Measurements from ENCODE around the gene SURF2. TPM values are rescaled to one million over a fixed set of nuclear protein-coding genes. Genes with fewer than 3 reads are reported as not detected.
"Not testable (repeated sequence)": the region's sequence is repeated elsewhere in the genome, so short reads cannot be mapped to it uniquely, and the experiment has no call there.

The SURF2 gene
- total RNA-seq (10 to 100 TPM; 11.3 to 13.3 (median 12.5) TPM), polyA plus RNA-seq (23.4 TPM)
- long read RNA-seq, donor 1, transcript SURF2-201 (6 exons, 842 nt) = major isoform, 9 of 15 reads
- long read RNA-seq, donor 1, partial matches to known transcripts = 1 of 15 reads
- long read RNA-seq, donor 1, other reads (novel, unspliced or antisense) = 5 of 15 reads
- long read RNA-seq, donor 2, partial matches to known transcripts = 3 of 9 reads
- long read RNA-seq, donor 2, other reads (novel, unspliced or antisense) = 3 of 9 reads
- long read RNA-seq, donor 3, partial matches to known transcripts = 1 of 9 reads
- long read RNA-seq, donor 3, other reads (novel, unspliced or antisense) = 5 of 9 reads
- long read RNA-seq, donor 4, transcript SURF2-201 (6 exons, 842 nt) = major isoform, 6 of 13 reads
- long read RNA-seq, donor 4, partial matches to known transcripts = 0 of 13 reads
- long read RNA-seq, donor 4, other reads (novel, unspliced or antisense) = 7 of 13 reads

GRCh38 chr9:133356391-133357091, at the start of gene SURF2, which contains the start of gene SURF1:
SURF2 (plus strand) TSS chr9:133356550; CDS start chr9:133356593, 43 bp downstream.
SURF1 (minus strand) TSS chr9:133356487; CDS start chr9:133356453, 34 bp downstream.
- H3K4me1 ChIP-seq (ENCODE audit: control insufficient read depth, insufficient read depth, low read length) = peaks cover 6% of the 10 kb centered on the region
- peak; percentile 92 to 97 (median 96) for DNase-seq
- H3K9me3 ChIP-seq (ENCODE audit: control insufficient read depth, low read length) = no peaks in the 10 kb centered on the region
- H3K27ac ChIP-seq (ENCODE audit: low read length) = no peak within 1 kb of the TSS
- WGBS = 2% methylated on average over 78 of the region's 78 CpGs
- no peaks in the 10 kb centered on the region for H3K27me3 ChIP-seq (ENCODE audit: control insufficient read depth, insufficient read depth)
- intact Hi-C loops (cut with DNase I) = no loop called here
- peak within 1 kb of the TSS; percentile 97 for H3K4me3 ChIP-seq (ENCODE audit: low read length)
- ATAC-seq = peak; percentile 84 to 92

GRCh38 chr9:133307301-133307700, 49.0 kb upstream of the SURF2 start:
- DNase-seq (no peak), ATAC-seq (no peak)
- Histone ChIP-seq H3K4me3 (ENCODE audit: low read length) (no peak overlapping the region), H3K9me3 (ENCODE audit: control insufficient read depth, low read length) (no peaks in the 10 kb centered on the region), H3K27me3 (ENCODE audit: control insufficient read depth, insufficient read depth) (no peaks in the 10 kb centered on the region), H3K27ac (ENCODE audit: low read length) (no peak overlapping the region), H3K4me1 (ENCODE audit: control insufficient read depth, insufficient read depth, low read length) (no peaks in the 10 kb centered on the region)
- 73% methylated on average over 16 of the region's 16 CpGs for WGBS
- intact Hi-C loops (cut with DNase I) = no loop called here

- WGBS = 81% methylated on average over 6 of the region's 6 CpGs
- H3K9me3 ChIP-seq (ENCODE audit: control insufficient read depth, low read length) = no peaks in the 10 kb centered on the region
- H3K4me1 ChIP-seq (ENCODE audit: control insufficient read depth, insufficient read depth, low read length) = no peaks in the 10 kb centered on the region
- DNase-seq (no peak), ATAC-seq (no peak)
- no peak overlapping the region for H3K4me3 ChIP-seq (ENCODE audit: low read length)
- intact Hi-C loops (cut with DNase I) = no loop called here
- no peak overlapping the region for H3K27ac ChIP-seq (ENCODE audit: low read length)
- no peaks in the 10 kb centered on the region for H3K27me3 ChIP-seq (ENCODE audit: control insufficient read depth, insufficient read depth)
These were observed 46.7 kb upstream of the SURF2 start for GRCh38 chr9:133309608-133310007.

- no peaks in the 10 kb centered on the region for H3K27me3 ChIP-seq (ENCODE audit: control insufficient read depth, insufficient read depth)
- 75% methylated on average over 2 of the region's 2 CpGs for WGBS
- ATAC-seq = no peak
- no peaks in the 10 kb centered on the region for H3K9me3 ChIP-seq (ENCODE audit: control insufficient read depth, low read length)
- no peaks in the 10 kb centered on the region for H3K4me1 ChIP-seq (ENCODE audit: control insufficient read depth, insufficient read depth, low read length)
- intact Hi-C loops (cut with DNase I) = no loop called here
- DNase-seq = no peak
- H3K27ac ChIP-seq (ENCODE audit: low read length) = no peak overlapping the region
- H3K4me3 ChIP-seq (ENCODE audit: low read length) = no peak overlapping the region
These were observed 40.4 kb upstream of the SURF2 start for GRCh38 chr9:133315997-133316396.

GRCh38 chr9:133317551-133317950, 38.8 kb upstream of the SURF2 start:
- intact Hi-C loops (cut with DNase I); H3K4me3 ChIP-seq (ENCODE audit: low read length); H3K9me3 ChIP-seq (ENCODE audit: control insufficient read depth, low read length); H3K4me1 ChIP-seq (ENCODE audit: control insufficient read depth, insufficient read depth, low read length); H3K27me3 ChIP-seq (ENCODE audit: control insufficient read depth, insufficient read depth); ATAC-seq; H3K27ac ChIP-seq (ENCODE audit: low read length); DNase-seq: not testable (repeated sequence)
- WGBS = 78% methylated on average over 13 of the region's 13 CpGs

GRCh38 chr9:133320421-133320881, 35.9 kb upstream of the SURF2 start:
- Histone ChIP-seq H3K9me3 (ENCODE audit: control insufficient read depth, low read length) (no peaks in the 10 kb centered on the region), H3K27ac (ENCODE audit: low read length) (no peak overlapping the region), H3K4me3 (ENCODE audit: low read length) (no peak overlapping the region), H3K4me1 (ENCODE audit: control insufficient read depth, insufficient read depth, low read length) (no peaks in the 10 kb centered on the region), H3K27me3 (ENCODE audit: control insufficient read depth, insufficient read depth) (no peaks in the 10 kb centered on the region)
- intact Hi-C loops (cut with DNase I) = loop anchor here in 1 of 4 donors (10.0 kb wide), 1 partner anchor 136 kb away; no protein-coding TSS in a partner anchor
- ATAC-seq (no peak), DNase-seq (no peak)
- WGBS = 76% methylated on average over 13 of the region's 13 CpGs

GRCh38 chr9:133321411-133321935, 34.9 kb upstream of the SURF2 start:
- intact Hi-C loops (cut with DNase I) = loop anchor here in 1 of 4 donors (10.0 kb wide), 1 partner anchor 137 kb away; no protein-coding TSS in a partner anchor
- Histone ChIP-seq H3K4me1 (ENCODE audit: control insufficient read depth, insufficient read depth, low read length) (no peaks in the 10 kb centered on the region), H3K9me3 (ENCODE audit: control insufficient read depth, low read length) (no peaks in the 10 kb centered on the region), H3K4me3 (ENCODE audit: low read length) (no peak overlapping the region), H3K27me3 (ENCODE audit: control insufficient read depth, insufficient read depth) (no peaks in the 10 kb centered on the region), H3K27ac (ENCODE audit: low read length) (no peak overlapping the region)
- 68% methylated on average over 13 of the region's 13 CpGs for WGBS
- DNase-seq (no peak), ATAC-seq (no peak)

- ATAC-seq (no peak), DNase-seq (no peak)
- H3K27ac ChIP-seq (ENCODE audit: low read length) = no peak overlapping the region
- no peaks in the 10 kb centered on the region for H3K9me3 ChIP-seq (ENCODE audit: control insufficient read depth, low read length)
- intact Hi-C loops (cut with DNase I) = loop anchor here in 1 of 4 donors (10.0 kb wide), 1 partner anchor 138 kb away; no protein-coding TSS in a partner anchor
- 84% methylated on average over 14 of the region's 14 CpGs for WGBS
- H3K4me1 ChIP-seq (ENCODE audit: control insufficient read depth, insufficient read depth, low read length) = no peaks in the 10 kb centered on the region
- H3K27me3 ChIP-seq (ENCODE audit: control insufficient read depth, insufficient read depth) = no peaks in the 10 kb centered on the region
- H3K4me3 ChIP-seq (ENCODE audit: low read length) = no peak overlapping the region
These were observed 33.6 kb upstream of the SURF2 start for GRCh38 chr9:133322701-133323100.

- Histone ChIP-seq H3K4me1 (ENCODE audit: control insufficient read depth, insufficient read depth, low read length) (no peaks in the 10 kb centered on the region), H3K9me3 (ENCODE audit: control insufficient read depth, low read length) (no peaks in the 10 kb centered on the region), H3K27me3 (ENCODE audit: control insufficient read depth, insufficient read depth) (no peaks in the 10 kb centered on the region), H3K27ac (ENCODE audit: low read length) (no peak overlapping the region), H3K4me3 (ENCODE audit: low read length) (no peak overlapping the region)
- intact Hi-C loops (cut with DNase I) = loop anchor here in 1 of 4 donors (10.0 kb wide), 1 partner anchor 138 kb away; no protein-coding TSS in a partner anchor
- DNase-seq = no peak
- WGBS = 83% methylated on average over 10 of the region's 10 CpGs
- ATAC-seq = no peak
These were observed 33.1 kb upstream of the SURF2 start for GRCh38 chr9:133323211-133323610.

GRCh38 chr9:133323991-133324703, 32.2 kb upstream of the SURF2 start:
- Histone ChIP-seq H3K27me3 (ENCODE audit: control insufficient read depth, insufficient read depth) (no peaks in the 10 kb centered on the region), H3K4me1 (ENCODE audit: control insufficient read depth, insufficient read depth, low read length) (no peaks in the 10 kb centered on the region), H3K27ac (ENCODE audit: low read length) (no peak overlapping the region), H3K4me3 (ENCODE audit: low read length) (no peak overlapping the region), H3K9me3 (ENCODE audit: control insufficient read depth, low read length) (no peaks in the 10 kb centered on the region)
- intact Hi-C loops (cut with DNase I) = loop anchor here in 1 of 4 donors (10.0 kb wide), 1 partner anchor 139 kb away; no protein-coding TSS in a partner anchor
- 86% methylated on average over 13 of the region's 13 CpGs for WGBS
- ATAC-seq = no peak
- no peak for DNase-seq

Measured in right cardiac atrium (tissue), 5 donors.